ENCODE data around the gene HES1.

Gene HES1

DNA sequence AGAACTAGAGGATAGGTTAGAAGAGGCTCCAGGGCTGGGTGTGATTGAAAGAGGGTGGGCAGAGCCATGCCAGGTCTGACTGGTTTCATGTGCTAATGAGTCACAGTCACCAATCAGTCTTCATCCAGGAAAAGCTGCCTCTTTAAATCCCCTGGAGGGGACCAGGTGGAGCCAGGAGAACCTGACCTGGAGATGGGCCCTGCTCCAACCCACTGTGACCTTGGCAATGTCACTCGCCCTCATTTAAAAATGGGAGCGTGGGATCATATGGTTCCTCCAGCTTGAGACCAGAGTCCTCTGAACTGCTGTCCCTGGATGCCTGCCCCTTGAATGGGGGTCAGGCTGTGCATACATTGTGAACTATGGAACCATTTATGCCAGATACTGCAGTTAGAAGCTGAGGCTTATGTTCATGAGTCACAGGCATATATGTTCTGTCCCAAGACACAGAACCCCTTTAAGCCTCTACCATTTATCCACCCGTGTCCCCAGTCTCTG, 23.0 kb downstream of the HES1 start:
- Histone ChIP-seq H3K9me3 (ENCODE audit: insufficient read depth, low read depth, low read length) (no peaks in the 10 kb centered on the region), H3K79me2 (ENCODE audit: insufficient read depth, low read length) (no peaks in the 10 kb centered on the region), H3K9ac (ENCODE audit: low read depth, low read length, poor library complexity, severe bottlenecking) (no peak overlapping the region), H3K4me2 (ENCODE audit: low read depth, low read length, poor library complexity, severe bottlenecking) (no peak overlapping the region), H3K9me2 (replicated peaks; ENCODE audit: low read depth, low read length) (no peaks in the 10 kb centered on the region), H3K4me1 (ENCODE audit: insufficient read depth, low read length, poor library complexity, severe bottlenecking) (no peaks in the 10 kb centered on the region), H3K4me3 (ENCODE audit: low read length, poor library complexity, severe bottlenecking) (no peak overlapping the region), H4K20me1 (ENCODE audit: insufficient read depth, low read length, poor library complexity, severe bottlenecking) (no peaks in the 10 kb centered on the region), H3F3A (ENCODE audit: low read depth) (no peaks in the 10 kb centered on the region), H3K36me3 (ENCODE audit: insufficient read depth, low read length) (no peaks in the 10 kb centered on the region), H2AFZ (ENCODE audit: low read length) (no peak overlapping the region), H3K27me3 (ENCODE audit: insufficient read depth, low read length, poor library complexity, severe bottlenecking) (no peaks in the 10 kb centered on the region)
- TF ChIP-seq, protein P1, sequence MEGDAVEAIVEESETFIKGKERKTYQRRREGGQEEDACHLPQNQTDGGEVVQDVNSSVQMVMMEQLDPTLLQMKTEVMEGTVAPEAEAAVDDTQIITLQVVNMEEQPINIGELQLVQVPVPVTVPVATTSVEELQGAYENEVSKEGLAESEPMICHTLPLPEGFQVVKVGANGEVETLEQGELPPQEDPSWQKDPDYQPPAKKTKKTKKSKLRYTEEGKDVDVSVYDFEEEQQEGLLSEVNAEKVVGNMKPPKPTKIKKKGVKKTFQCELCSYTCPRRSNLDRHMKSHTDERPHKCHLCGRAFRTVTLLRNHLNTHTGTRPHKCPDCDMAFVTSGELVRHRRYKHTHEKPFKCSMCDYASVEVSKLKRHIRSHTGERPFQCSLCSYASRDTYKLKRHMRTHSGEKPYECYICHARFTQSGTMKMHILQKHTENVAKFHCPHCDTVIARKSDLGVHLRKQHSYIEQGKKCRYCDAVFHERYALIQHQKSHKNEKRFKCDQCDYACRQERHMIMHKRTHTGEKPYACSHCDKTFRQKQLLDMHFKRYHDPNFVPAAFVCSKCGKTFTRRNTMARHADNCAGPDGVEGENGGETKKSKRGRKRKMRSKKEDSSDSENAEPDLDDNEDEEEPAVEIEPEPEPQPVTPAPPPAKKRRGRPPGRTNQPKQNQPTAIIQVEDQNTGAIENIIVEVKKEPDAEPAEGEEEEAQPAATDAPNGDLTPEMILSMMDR (conservative IDR thresholded peaks at IDR 0.05; ENCODE audit: low read length): no peak
- TF ChIP-seq EZH2phosphoT487 (IDR thresholded peaks at IDR 0.05; ENCODE audit: borderline replicate concordance): no peak

- no peaks in the 10 kb centered on the region for H3K9me3 ChIP-seq (ENCODE audit: insufficient read depth, low read depth, low read length)
- TF ChIP-seq, protein P1 (conservative IDR thresholded peaks at IDR 0.05; ENCODE audit: low read length): no peak
- TF ChIP-seq EZH2phosphoT487 (IDR thresholded peaks at IDR 0.05; ENCODE audit: borderline replicate concordance): no peak
- H3K79me2 ChIP-seq (ENCODE audit: insufficient read depth, low read length): no peaks in the 10 kb centered on the region
- no peak overlapping the region for H3K4me3 ChIP-seq (ENCODE audit: low read length, poor library complexity, severe bottlenecking)
- H3F3A ChIP-seq (ENCODE audit: low read depth): no peaks in the 10 kb centered on the region
- H3K27me3 ChIP-seq (ENCODE audit: insufficient read depth, low read length, poor library complexity, severe bottlenecking): no peaks in the 10 kb centered on the region
- H3K4me1 ChIP-seq (ENCODE audit: insufficient read depth, low read length, poor library complexity, severe bottlenecking): no peaks in the 10 kb centered on the region
- H4K20me1 ChIP-seq (ENCODE audit: insufficient read depth, low read length, poor library complexity, severe bottlenecking): no peaks in the 10 kb centered on the region
- H3K9ac ChIP-seq (ENCODE audit: low read depth, low read length, poor library complexity, severe bottlenecking): no peak overlapping the region
- H3K36me3 ChIP-seq (ENCODE audit: insufficient read depth, low read length): no peaks in the 10 kb centered on the region
- no peaks in the 10 kb centered on the region for H3K9me2 ChIP-seq (replicated peaks; ENCODE audit: low read depth, low read length)
- no peak overlapping the region for H2AFZ ChIP-seq (ENCODE audit: low read length)
- H3K4me2 ChIP-seq (ENCODE audit: low read depth, low read length, poor library complexity, severe bottlenecking): no peak overlapping the region
These were observed 24.2 kb downstream of the HES1 start for GRCh38 chr3:194160158-194160557.

GRCh38 chr3:194161131-194162045, 25.4 kb downstream of the HES1 start:
- Histone ChIP-seq H3K4me2 (ENCODE audit: low read depth, low read length, poor library complexity, severe bottlenecking) (no peak overlapping the region), H3K9me3 (ENCODE audit: insufficient read depth, low read depth, low read length) (no peaks in the 10 kb centered on the region), H2AFZ (ENCODE audit: low read length) (no peak overlapping the region), H3K9me2 (replicated peaks; ENCODE audit: low read depth, low read length) (no peaks in the 10 kb centered on the region), H3K27me3 (ENCODE audit: insufficient read depth, low read length, poor library complexity, severe bottlenecking) (no peaks in the 10 kb centered on the region), H4K20me1 (ENCODE audit: insufficient read depth, low read length, poor library complexity, severe bottlenecking) (no peaks in the 10 kb centered on the region), H3F3A (ENCODE audit: low read depth) (no peaks in the 10 kb centered on the region), H3K4me1 (ENCODE audit: insufficient read depth, low read length, poor library complexity, severe bottlenecking) (peaks cover 5% of the 10 kb centered on the region), H3K9ac (ENCODE audit: low read depth, low read length, poor library complexity, severe bottlenecking) (no peak overlapping the region), H3K79me2 (ENCODE audit: insufficient read depth, low read length) (no peaks in the 10 kb centered on the region), H3K4me3 (ENCODE audit: low read length, poor library complexity, severe bottlenecking) (no peak overlapping the region), H3K36me3 (ENCODE audit: insufficient read depth, low read length) (no peaks in the 10 kb centered on the region)
- TF ChIP-seq, protein P1 (conservative IDR thresholded peaks at IDR 0.05; ENCODE audit: low read length): no peak
- TF ChIP-seq EZH2phosphoT487 (IDR thresholded peaks at IDR 0.05; ENCODE audit: borderline replicate concordance): no peak
